Naive thymus-derived CD4-positive, alpha-beta T cell (primary cell): Measurements from ENCODE around the gene WDR44. TPM values are rescaled to one million over a fixed set of nuclear protein-coding genes. Genes with fewer than 3 reads are reported as not detected.
A peak's percentile ranks its signal among the peaks of the same experiment; 100 is the strongest.

ENCODE experiments used
- ATAC-seq: fragments of 150-1000 bp; cut with Tn5 transposase; 2 replicates; pipeline ENCODE4 v1.10.0; 2021; ENCODE audit warnings: mild to moderate bottlenecking, moderate library complexity
- CTCF ChIA-PET: fragments of 350-600 bp; sonication (Branson Sonifier 250); formaldehyde crosslinking; loops from one replicate; lab custom pipeline; 2021; ENCODE audit warnings: antibody characterized with exemption; lab: Charles Lee
- POLR2A ChIA-PET: fragments of 350-600 bp; sonication (Branson Sonifier 250); formaldehyde crosslinking; loops from one replicate; lab custom pipeline; 2021; ENCODE audit warnings: antibody characterized with exemption, inconsistent platforms; lab: Charles Lee
- DNase-seq, 9 donors: peaks; one replicate each; pipeline versions ENCODE4 v3.0.0 to v3.0.0-alpha.2; 2020 to 2022; ENCODE audit warnings: mixed read lengths in 1 of 9
- H3K27ac ChIP-seq: one replicate; pipeline ENCODE4 v1.7.0; 2013; ENCODE audit warnings: mild to moderate bottlenecking, low read depth, low read length, moderate library complexity
- H3K27me3 ChIP-seq, 2 donors: one replicate each; pipeline ENCODE4 v1.7.0; 2013; ENCODE audit warnings: low read length in 2 of 2, mild to moderate bottlenecking in 2 of 2, moderate library complexity in 2 of 2; ENCODE audit not compliant: control insufficient read depth in 2 of 2, insufficient read depth in 2 of 2
- H3K36me3 ChIP-seq, 3 experiments: 1 replicate in 2 of 3; 2 replicates in 1 of 3; pipeline ENCODE4 v1.7.0; 2013; ENCODE audit warnings: low read length in 3 of 3, mild to moderate bottlenecking in 3 of 3, moderate library complexity in 1 of 3; ENCODE audit not compliant: insufficient read depth in 3 of 3, control insufficient read depth in 2 of 3
- H3K4me1 ChIP-seq, 2 donors: one replicate each; pipeline ENCODE4 v1.7.0; 2013; ENCODE audit warnings: low read length in 2 of 2, mild to moderate bottlenecking in 2 of 2, moderate library complexity in 1 of 2; ENCODE audit not compliant: control insufficient read depth in 2 of 2, insufficient read depth in 2 of 2
- H3K4me3 ChIP-seq: 2 replicates; pipeline ENCODE4 v1.7.0; 2013; ENCODE audit warnings: mild to moderate bottlenecking, low read length
- H3K9me3 ChIP-seq, 3 experiments: 1 replicate in 2 of 3; 2 replicates in 1 of 3; pipeline ENCODE4 v1.7.0; 2013; ENCODE audit warnings: low read length in 3 of 3; ENCODE audit not compliant: control insufficient read depth in 2 of 3
- H3K27ac Mint-ChIP-seq, 9 donors: one replicate each; pipeline ENCODE4 v1.8.0; 2020 to 2022; ENCODE audit warnings: mixed read lengths in 9 of 9, mild to moderate bottlenecking in 8 of 9, moderate library complexity in 5 of 9, inconsistent platforms in 2 of 9
- H3K27me3 Mint-ChIP-seq, 5 donors: one replicate each; pipeline ENCODE4 v1.8.0; 2021 to 2022; ENCODE audit warnings: mixed read lengths in 5 of 5, mild to moderate bottlenecking in 1 of 5
- H3K36me3 Mint-ChIP-seq, 5 donors: one replicate each; pipeline ENCODE4 v1.8.0; 2020 to 2022; ENCODE audit warnings: mixed read lengths in 5 of 5, mild to moderate bottlenecking in 3 of 5, inconsistent platforms in 1 of 5
- H3K4me1 Mint-ChIP-seq, 7 donors: one replicate each; pipeline ENCODE4 v1.8.0; 2020 to 2022; ENCODE audit warnings: mixed read lengths in 7 of 7, mild to moderate bottlenecking in 3 of 7, inconsistent platforms in 1 of 7
- H3K4me3 Mint-ChIP-seq, 10 donors: one replicate each; pipeline ENCODE4 v1.8.0; 2020 to 2022; ENCODE audit warnings: mild to moderate bottlenecking in 10 of 10, mixed read lengths in 10 of 10, moderate library complexity in 6 of 10, inconsistent platforms in 2 of 10
- H3K9me3 Mint-ChIP-seq, 11 donors: one replicate each; pipeline ENCODE4 v1.8.0; 2020 to 2022; ENCODE audit warnings: mixed read lengths in 11 of 11, mild to moderate bottlenecking in 4 of 11, inconsistent platforms in 1 of 11, moderate library complexity in 1 of 11
- intact Hi-C, 2 donors: fragments of 100-400 bp; cut with micrococcal nuclease; formaldehyde crosslinking; loops; one replicate each; pipeline ENCODE4 v1.15.1; 2023
- polyA plus RNA-seq, 2 donors: library from polyadenylated mRNA; unstranded; fragments of 300-500 nt; fragmentation: Illumina TruSeq; gene quantifications; one replicate each; pipeline ENCODE4 v1.2.3, GENCODE V29; 2021
- total RNA-seq, 6 experiments: library from RNA in 5 of 6; stranded (reverse) in 5 of 6; gene quantifications; 1 replicate in 5 of 6; 2 replicates in 1 of 6; pipeline ENCODE4 v1.2.3 and lab custom pipeline; 2021 to 2026

The WDR44 gene
- total and polyA plus RNA-seq, 7 experiments from 2014 or later: 7.8 to 19.0 (median 16.6) TPM

DNA sequence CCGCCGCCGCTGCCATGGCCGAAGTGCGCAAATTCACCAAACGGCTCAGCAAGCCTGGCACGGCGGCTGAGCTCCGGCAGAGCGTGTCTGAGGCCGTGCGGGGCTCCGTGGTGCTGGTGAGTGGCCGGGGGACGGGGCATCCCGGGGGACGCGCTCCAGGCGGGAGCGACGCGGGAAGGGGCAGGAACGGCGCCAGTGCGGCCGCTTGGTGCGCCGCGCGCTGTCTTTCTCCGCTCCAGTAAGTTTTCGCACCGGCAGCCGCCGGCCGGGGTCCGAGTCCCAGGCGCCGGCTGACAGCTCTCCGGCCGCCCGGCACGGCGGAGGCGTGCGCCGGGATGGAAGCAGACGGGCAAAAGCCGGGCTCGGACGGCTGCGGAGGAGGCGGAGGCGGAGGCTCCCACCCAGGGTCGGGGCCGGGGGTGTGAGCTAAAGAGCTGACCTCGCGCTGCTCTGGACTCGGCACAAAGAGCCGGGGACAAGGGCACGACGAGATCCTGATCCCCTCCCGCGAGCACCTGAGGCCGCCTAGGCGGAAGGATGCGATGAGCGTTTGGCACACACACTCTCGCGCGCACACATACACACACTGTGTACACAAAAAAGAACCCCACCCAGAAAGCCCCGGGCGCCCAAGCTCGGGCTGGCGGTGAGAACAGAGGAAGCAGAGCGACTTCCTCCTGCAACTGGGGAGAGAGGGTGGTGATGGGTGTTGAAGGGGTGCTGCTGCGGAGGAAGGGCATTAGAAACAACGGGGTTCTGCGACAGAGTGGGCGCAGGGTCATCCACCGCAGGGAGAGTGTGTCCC is 150.3 kb downstream of the WDR44 start:
- DNase-seq: peak; percentile 49 to 86 (median 80)

DNA sequence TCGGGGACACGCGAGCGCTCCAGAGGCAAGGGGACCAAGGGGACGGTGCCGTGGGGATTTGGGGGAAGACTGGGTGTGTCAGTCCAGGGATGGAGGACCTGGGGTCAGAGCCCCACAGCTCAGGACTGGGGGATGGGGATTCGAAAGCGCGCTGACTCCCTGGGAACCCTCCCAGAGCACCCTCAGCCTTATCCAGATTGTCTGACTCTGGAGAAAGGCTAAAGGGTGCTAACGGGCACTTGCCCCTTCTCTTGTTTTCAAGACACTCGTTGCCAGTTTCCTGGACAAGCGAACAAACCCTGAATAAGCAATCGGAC is 150.8 kb downstream of the WDR44 start:
- Mint-ChIP-seq H3K36me3 (peaks cover 0 to 19% (median 5%) of the 10 kb centered on the region in 5 donors), H3K27me3 (no peaks in the 10 kb centered on the region), H3K9me3 (no peaks in the 10 kb centered on the region), H3K27ac (peak overlapping the region; percentile 90 to 99 (median 97)), H3K4me3 (peak overlapping the region; percentile 89 to 100 (median 98)), H3K4me1 (peaks cover 13 to 32% (median 27%) of the 10 kb centered on the region in 7 donors)
- CTCF ChIA-PET: interaction anchor here (0.6 to 0.8 kb wide), 2 partner anchors 38 to 71 kb away, joined by 3 to 4 read pairs; no protein-coding TSS in a partner anchor
- peaks cover 0 to 4% (median 0%) of the 10 kb centered on the region in 3 experiments for H3K36me3 ChIP-seq
- peak; percentile 1 for ATAC-seq
- peaks cover 15 to 31% of the 10 kb centered on the region in 2 donors for H3K4me1 ChIP-seq
- H3K4me3 ChIP-seq: peak overlapping the region; percentile 90
- H3K9me3 ChIP-seq: no peaks in the 10 kb centered on the region
- intact Hi-C loops: loop anchor here (1.0 to 5.0 kb wide), 7 partner anchors 32 to 1261 kb away; partner anchors contain the start of gene SOWAHD (in 1 of the 2)
- DNase-seq: no peak
- H3K27ac ChIP-seq: peak overlapping the region; percentile 87
- H3K27me3 ChIP-seq: no peaks in the 10 kb centered on the region
- POLR2A ChIA-PET: interaction anchor here (0.8 to 8.4 kb wide), 10 partner anchors 9 to 1374 kb away, joined by 3 to 167 read pairs (median 12); partner anchors contain the start of gene WDR44

More for the DNA sequence above, 150.3 kb downstream of the WDR44 start:
- Histone ChIP-seq H3K4me3 (peak overlapping the region; percentile 90), H3K36me3 (peaks cover 0 to 4% (median 0%) of the 10 kb centered on the region in 3 experiments), H3K27me3 (no peaks in the 10 kb centered on the region), H3K4me1 (peaks cover 15 to 25% of the 10 kb centered on the region in 2 donors), H3K9me3 (no peaks in the 10 kb centered on the region), H3K27ac (peak overlapping the region; percentile 87)
- intact Hi-C loops: loop anchor here (1.0 to 5.0 kb wide), 8 partner anchors 32 to 1261 kb away; partner anchors contain the start of genes SOWAHD (in 1 of the 2) and WDR44 (in 1 of the 2)
- peak; percentile 78 for ATAC-seq
- Mint-ChIP-seq H3K36me3 (peaks cover 0 to 19% (median 5%) of the 10 kb centered on the region in 5 donors), H3K4me1 (peaks cover 13 to 29% (median 24%) of the 10 kb centered on the region in 7 donors), H3K4me3 (peak overlapping the region; percentile 89 to 100 (median 98)), H3K27ac (peak overlapping the region; percentile 90 to 99 (median 97)), H3K9me3 (no peaks in the 10 kb centered on the region), H3K27me3 (no peaks in the 10 kb centered on the region)
- POLR2A ChIA-PET: interaction anchor here (0.6 to 8.4 kb wide), 13 partner anchors 10 to 1374 kb away, joined by 3 to 167 read pairs (median 12); partner anchors contain the start of gene WDR44
- CTCF ChIA-PET: interaction anchor here (0.5 to 0.8 kb wide), 3 partner anchors 38 to 489 kb away, joined by 3 to 6 read pairs (median 4); no protein-coding TSS in a partner anchor

DNA sequence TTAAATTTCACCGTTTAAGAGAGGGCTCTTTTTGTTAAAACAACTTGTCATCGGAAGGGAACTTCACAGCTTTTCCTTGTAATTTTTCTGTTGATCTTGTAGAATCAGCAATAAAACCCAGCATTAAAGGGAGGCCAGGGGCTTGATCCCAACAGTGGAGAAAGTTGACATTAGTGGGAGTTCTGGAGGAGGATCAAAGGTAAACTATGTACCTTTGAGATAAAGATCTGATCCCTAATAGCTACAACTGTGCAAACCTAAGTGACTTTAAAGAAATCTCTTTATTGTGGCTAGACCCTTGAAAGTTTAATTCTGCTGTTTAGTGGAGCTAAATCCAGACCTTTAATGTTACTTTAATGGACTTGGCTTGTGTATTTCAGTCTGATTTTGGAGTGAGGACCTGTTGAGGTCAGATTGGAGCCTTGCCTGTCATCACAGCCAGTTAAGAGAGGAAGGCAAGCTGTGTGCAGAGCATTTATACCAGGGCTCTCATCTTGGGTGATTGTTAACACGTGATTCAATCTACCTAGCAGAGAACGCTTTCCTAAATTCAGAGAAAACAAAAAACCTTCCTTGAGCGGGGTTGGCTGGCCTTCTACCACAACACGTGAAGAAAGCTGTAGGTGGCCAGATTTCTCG is 151.4 kb downstream of the WDR44 start:
- H3K4me3 ChIP-seq: peak overlapping the region; percentile 90
- H3K36me3 ChIP-seq: peaks cover 0 to 4% (median 0%) of the 10 kb centered on the region in 3 experiments
- no peaks in the 10 kb centered on the region for H3K9me3 ChIP-seq
- Mint-ChIP-seq H3K4me1 (peaks cover 18 to 38% (median 32%) of the 10 kb centered on the region in 7 donors), H3K36me3 (peaks cover 0 to 20% (median 5%) of the 10 kb centered on the region in 5 donors), H3K4me3 (peak overlapping the region; percentile 89 to 100 (median 98)), H3K9me3 (no peaks in the 10 kb centered on the region), H3K27ac (peak overlapping the region; percentile 90 to 99 (median 97)), H3K27me3 (no peaks in the 10 kb centered on the region)
- intact Hi-C loops: loop anchor here (1.0 to 5.0 kb wide), 5 partner anchors 39 to 1260 kb away; partner anchors contain the start of gene SOWAHD (in 1 of the 2)
- no peaks in the 10 kb centered on the region for H3K27me3 ChIP-seq
- DNase-seq: peak in 7 of 9 donors; percentile 37 to 59 (median 45)
- ChIA-PET CTCF (interaction anchor here (0.6 to 1.1 kb wide), 4 partner anchors 21 to 103 kb away, joined by 3 to 4 read pairs (median 3); no protein-coding TSS in a partner anchor), POLR2A (interaction anchor here (0.8 to 8.4 kb wide), 10 partner anchors 8 to 1373 kb away, joined by 3 to 167 read pairs (median 12); partner anchors contain the start of gene WDR44)
- peak; percentile 25 for ATAC-seq
- H3K4me1 ChIP-seq: peaks cover 15 to 37% of the 10 kb centered on the region in 2 donors
- H3K27ac ChIP-seq: peak overlapping the region; percentile 87

DNA sequence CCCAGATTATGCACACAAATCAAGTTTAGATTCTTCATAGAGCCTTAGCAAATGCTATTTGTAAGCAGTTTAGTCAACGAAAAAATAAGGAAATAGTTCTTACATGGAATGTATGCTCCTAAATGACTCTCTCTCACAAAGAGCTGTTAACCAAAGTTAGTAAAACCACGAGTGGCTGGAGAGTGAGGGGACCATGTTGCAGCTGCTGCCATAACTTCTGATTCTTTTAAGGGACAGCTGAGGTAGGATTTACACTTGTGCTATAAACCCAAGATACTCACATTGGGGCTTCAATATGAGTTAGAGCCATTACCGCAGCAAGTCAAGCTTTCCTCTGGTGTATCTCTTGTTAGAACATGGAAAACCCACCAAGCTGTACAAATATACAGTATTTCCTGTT is 152.4 kb downstream of the WDR44 start:
- H3K36me3 Mint-ChIP-seq: peaks cover 0 to 23% (median 5%) of the 10 kb centered on the region in 5 donors

DNA sequence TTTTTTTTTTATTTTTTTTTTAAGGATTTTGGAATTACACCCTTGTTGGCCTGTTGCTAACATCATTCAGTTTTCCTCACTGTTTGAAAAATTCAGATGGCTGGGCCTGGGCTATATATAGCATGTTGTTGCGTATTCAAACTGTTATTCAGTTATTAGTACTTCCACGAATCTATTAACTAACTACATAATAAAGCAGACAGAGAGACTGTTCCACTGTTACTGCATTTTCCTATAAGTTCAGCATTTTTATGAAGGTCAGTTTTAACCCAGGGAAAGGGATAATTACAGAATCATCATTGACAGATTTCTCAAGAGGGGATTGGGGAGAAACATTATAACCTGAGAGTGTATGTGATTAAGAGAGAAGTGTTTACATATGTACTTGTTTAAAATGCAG is 152.8 kb downstream of the WDR44 start:
- CTCF ChIA-PET: interaction anchor here (1.0 kb wide), 1 partner anchor 30 kb away, joined by 3 read pairs; no protein-coding TSS in a partner anchor
- intact Hi-C loops: loop anchor here (5.0 kb wide), 3 partner anchors 41 to 1259 kb away; partner anchors contain the start of gene SOWAHD (in 1 of the 2)
- ATAC-seq: no peak
- DNase-seq: no peak
- H3K36me3 ChIP-seq: peaks cover 0 to 4% (median 0%) of the 10 kb centered on the region in 3 experiments
- Mint-ChIP-seq H3K27me3 (no peaks in the 10 kb centered on the region), H3K4me1 (peaks cover 26 to 53% (median 46%) of the 10 kb centered on the region in 7 donors), H3K27ac (peak overlapping the region; percentile 29 to 99 (median 88)), H3K36me3 (peaks cover 0 to 26% (median 5%) of the 10 kb centered on the region in 5 donors), H3K4me3 (peak overlapping the region; percentile 39 to 99 (median 76)), H3K9me3 (peaks cover 0 to 2% (median 0%) of the 10 kb centered on the region in 11 donors)
- H3K9me3 ChIP-seq: no peaks in the 10 kb centered on the region
- H3K27ac ChIP-seq: peak overlapping the region; percentile 87
- H3K4me3 ChIP-seq: no peak overlapping the region
- H3K4me1 ChIP-seq: peaks cover 21 to 51% of the 10 kb centered on the region in 2 donors
- H3K27me3 ChIP-seq: no peaks in the 10 kb centered on the region
- POLR2A ChIA-PET: interaction anchor here (0.6 to 8.4 kb wide), 4 partner anchors 12 to 191 kb away, joined by 10 to 167 read pairs (median 42); no protein-coding TSS in a partner anchor

More for the DNA sequence above, 152.4 kb downstream of the WDR44 start:
- Mint-ChIP-seq H3K27me3 (no peaks in the 10 kb centered on the region), H3K4me1 (peaks cover 22 to 49% (median 42%) of the 10 kb centered on the region in 7 donors), H3K4me3 (peak overlapping the region in 9 of 10 donors; percentile 89 to 100 (median 98)), H3K27ac (peak overlapping the region in 8 of 9 donors; percentile 23 to 99 (median 96)), H3K9me3 (no peaks in the 10 kb centered on the region)
- peak overlapping the region; percentile 87 for H3K27ac ChIP-seq
- peaks cover 0 to 4% (median 0%) of the 10 kb centered on the region in 3 experiments for H3K36me3 ChIP-seq
- no peaks in the 10 kb centered on the region for H3K27me3 ChIP-seq
- peaks cover 17 to 47% of the 10 kb centered on the region in 2 donors for H3K4me1 ChIP-seq
- H3K4me3 ChIP-seq: no peak overlapping the region
- H3K9me3 ChIP-seq: no peaks in the 10 kb centered on the region
- CTCF ChIA-PET: interaction anchor here (1.0 kb wide), 1 partner anchor 30 kb away, joined by 3 read pairs; no protein-coding TSS in a partner anchor
- POLR2A ChIA-PET: interaction anchor here (0.6 to 8.4 kb wide), 4 partner anchors 12 to 192 kb away, joined by 10 to 167 read pairs (median 42); no protein-coding TSS in a partner anchor
- no peak for ATAC-seq
- no peak for DNase-seq
- intact Hi-C loops: loop anchor here (5.0 kb wide), 3 partner anchors 41 to 1259 kb away; partner anchors contain the start of gene SOWAHD (in 1 of the 2)
